ENCODE results near the gene GRID2.

DNA sequence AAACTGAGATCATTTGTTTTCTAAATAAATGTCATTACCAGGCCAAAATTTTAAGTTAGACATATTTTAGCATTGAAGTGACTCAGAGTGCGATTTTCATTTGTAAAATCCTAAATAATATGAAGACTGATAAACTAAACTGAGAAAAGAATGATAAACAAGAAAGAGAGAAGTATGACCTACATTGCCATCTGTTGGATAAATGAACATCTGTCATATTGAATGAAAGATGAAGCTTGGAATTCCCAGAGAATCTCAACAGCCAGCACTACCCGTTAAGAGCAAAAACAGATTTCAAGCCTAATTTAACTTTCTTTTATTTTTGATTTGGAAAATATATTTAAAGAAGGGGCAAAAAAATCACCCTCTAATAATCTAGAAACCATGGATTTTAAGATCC is 933.8 kb downstream of the GRID2 start:
- TF ChIP-seq, protein P1, sequence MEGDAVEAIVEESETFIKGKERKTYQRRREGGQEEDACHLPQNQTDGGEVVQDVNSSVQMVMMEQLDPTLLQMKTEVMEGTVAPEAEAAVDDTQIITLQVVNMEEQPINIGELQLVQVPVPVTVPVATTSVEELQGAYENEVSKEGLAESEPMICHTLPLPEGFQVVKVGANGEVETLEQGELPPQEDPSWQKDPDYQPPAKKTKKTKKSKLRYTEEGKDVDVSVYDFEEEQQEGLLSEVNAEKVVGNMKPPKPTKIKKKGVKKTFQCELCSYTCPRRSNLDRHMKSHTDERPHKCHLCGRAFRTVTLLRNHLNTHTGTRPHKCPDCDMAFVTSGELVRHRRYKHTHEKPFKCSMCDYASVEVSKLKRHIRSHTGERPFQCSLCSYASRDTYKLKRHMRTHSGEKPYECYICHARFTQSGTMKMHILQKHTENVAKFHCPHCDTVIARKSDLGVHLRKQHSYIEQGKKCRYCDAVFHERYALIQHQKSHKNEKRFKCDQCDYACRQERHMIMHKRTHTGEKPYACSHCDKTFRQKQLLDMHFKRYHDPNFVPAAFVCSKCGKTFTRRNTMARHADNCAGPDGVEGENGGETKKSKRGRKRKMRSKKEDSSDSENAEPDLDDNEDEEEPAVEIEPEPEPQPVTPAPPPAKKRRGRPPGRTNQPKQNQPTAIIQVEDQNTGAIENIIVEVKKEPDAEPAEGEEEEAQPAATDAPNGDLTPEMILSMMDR (IDR thresholded peaks at IDR 0.05): no peak
- no peak for TF ChIP-seq POLR2A (IDR thresholded peaks at IDR 0.05)
